Right lobe of liver (tissue), 4 donors: ENCODE data around the gene GRIP1.

Experiments
- POLR2A ChIP-seq: fragments of 450-650 bp; IDR thresholded peaks from one replicate; pipeline ENCODE4 v1.6.1; 2017; ENCODE audit warnings: antibody characterized with exemption, mild to moderate bottlenecking
- TF ChIP-seq, protein P1 (sequence below), 4 donors: fragments of 200-600 bp in 3 of 4; fragments of 450-650 bp in 1 of 4; IDR thresholded peaks; one replicate each; pipeline versions ENCODE4 v1.5.1 to v1.8.0; 2016 to 2022; ENCODE audit warnings: antibody characterized with exemption in 4 of 4, mild to moderate bottlenecking in 2 of 4
- donor health status: DM: no; HTN: no; CAD: no.
- donor health status: DM: no; HTN: no; CAD: no.
- donor health status: DM: no; HTN: yes; CAD: no.

- TF ChIP-seq, protein P1, sequence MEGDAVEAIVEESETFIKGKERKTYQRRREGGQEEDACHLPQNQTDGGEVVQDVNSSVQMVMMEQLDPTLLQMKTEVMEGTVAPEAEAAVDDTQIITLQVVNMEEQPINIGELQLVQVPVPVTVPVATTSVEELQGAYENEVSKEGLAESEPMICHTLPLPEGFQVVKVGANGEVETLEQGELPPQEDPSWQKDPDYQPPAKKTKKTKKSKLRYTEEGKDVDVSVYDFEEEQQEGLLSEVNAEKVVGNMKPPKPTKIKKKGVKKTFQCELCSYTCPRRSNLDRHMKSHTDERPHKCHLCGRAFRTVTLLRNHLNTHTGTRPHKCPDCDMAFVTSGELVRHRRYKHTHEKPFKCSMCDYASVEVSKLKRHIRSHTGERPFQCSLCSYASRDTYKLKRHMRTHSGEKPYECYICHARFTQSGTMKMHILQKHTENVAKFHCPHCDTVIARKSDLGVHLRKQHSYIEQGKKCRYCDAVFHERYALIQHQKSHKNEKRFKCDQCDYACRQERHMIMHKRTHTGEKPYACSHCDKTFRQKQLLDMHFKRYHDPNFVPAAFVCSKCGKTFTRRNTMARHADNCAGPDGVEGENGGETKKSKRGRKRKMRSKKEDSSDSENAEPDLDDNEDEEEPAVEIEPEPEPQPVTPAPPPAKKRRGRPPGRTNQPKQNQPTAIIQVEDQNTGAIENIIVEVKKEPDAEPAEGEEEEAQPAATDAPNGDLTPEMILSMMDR (IDR thresholded peaks at IDR 0.05) = no peak
- TF ChIP-seq POLR2A = no peak
Observed at GRCh38 chr12:66398931-66399910, 279.7 kb downstream of the GRIP1 start.
